WTC11 (cell line): ENCODE data around the gene SLC40A1. TPM values are rescaled to one million over a fixed set of nuclear protein-coding genes. Genes with fewer than 3 reads are reported as not detected.

Experiments
- ATAC-seq: fragments of 200-7000 bp; cut with Tn5 transposase; 2 replicates; pipeline ENCODE4 v1.10.0; 2021; ENCODE audit warnings: mild to moderate bottlenecking, moderate library complexity
- CTCF ChIA-PET: fragments of 300-600 bp; sonication (Branson Sonifier 250); formaldehyde crosslinking; loops from one replicate; lab custom pipeline; 2021; ENCODE audit warnings: antibody characterized with exemption; lab: Charles Lee
- POLR2A ChIA-PET: fragments of 350-600 bp; sonication (Branson Sonifier 250); formaldehyde crosslinking; loops from one replicate; lab custom pipeline; 2021; ENCODE audit warnings: antibody characterized with exemption; lab: Charles Lee
- DNase-seq: peaks from one replicate; pipeline ENCODE4 v3.0.0; 2021; ENCODE audit warnings: low spot score
- H3K27ac Mint-ChIP-seq: 2 replicates; pipeline ENCODE4 v1.8.0; 2021; ENCODE audit warnings: mixed read lengths
- H3K27me3 Mint-ChIP-seq: 2 replicates; pipeline ENCODE4 v1.8.0; 2021; ENCODE audit warnings: low read depth, mild to moderate bottlenecking, moderate library complexity, mixed read lengths
- H3K36me3 Mint-ChIP-seq: 2 replicates; pipeline ENCODE4 v1.8.0; 2021; ENCODE audit warnings: mixed read lengths
- H3K4me1 Mint-ChIP-seq: 2 replicates; pipeline ENCODE4 v1.8.0; 2022; ENCODE audit warnings: mixed read lengths
- H3K4me3 Mint-ChIP-seq: 2 replicates; pipeline ENCODE4 v1.8.0; 2021; ENCODE audit warnings: mild to moderate bottlenecking, moderate library complexity, mixed read lengths
- H3K9me3 Mint-ChIP-seq: 2 replicates; pipeline ENCODE4 v1.8.0; 2021; ENCODE audit warnings: mixed read lengths
- CDX4 ChIP-seq: fragments of 250-450 bp; sonication (Bioruptor Pico); IDR thresholded peaks from 2 replicates; pipeline ENCODE4 v1.9.0; 2021; ENCODE audit warnings: moderate library complexity, mild to moderate bottlenecking, inconsistent platforms, borderline replicate concordance
- CREM ChIP-seq: sonication (generic); formaldehyde crosslinking; IDR thresholded peaks from 2 replicates; pipeline ENCODE4 v1.8.1; 2022; ENCODE audit warnings: mild to moderate bottlenecking, missing genetic modification reagents, moderate library complexity
- ESRRA ChIP-seq: sonication (generic); formaldehyde crosslinking; IDR thresholded peaks from 2 replicates; pipeline ENCODE4 v1.8.1; 2022; ENCODE audit warnings: mild to moderate bottlenecking, missing genetic modification reagents, borderline replicate concordance
- ETV6 ChIP-seq: sonication (generic); formaldehyde crosslinking; IDR thresholded peaks from 2 replicates; pipeline ENCODE4 v1.8.1; 2022; ENCODE audit warnings: mild to moderate bottlenecking, missing genetic modification reagents
- IRF1 ChIP-seq: sonication (generic); formaldehyde crosslinking; IDR thresholded peaks from 2 replicates; pipeline ENCODE4 v1.8.0; 2023; ENCODE audit warnings: missing genetic modification reagents
- KAT7 ChIP-seq: sonication (generic); formaldehyde crosslinking; IDR thresholded peaks from 2 replicates; pipeline ENCODE4 v1.8.1; 2023; ENCODE audit warnings: missing genetic modification reagents, mild to moderate bottlenecking, borderline replicate concordance
- MLX ChIP-seq: sonication (generic); formaldehyde crosslinking; IDR thresholded peaks from 2 replicates; pipeline ENCODE4 v1.8.1; 2023; ENCODE audit warnings: mild to moderate bottlenecking, missing genetic modification reagents, moderate library complexity
- MXD4 ChIP-seq: fragments of 250-450 bp; sonication (Bioruptor Pico); IDR thresholded peaks from 2 replicates; pipeline ENCODE4 v1.8.0; 2021; ENCODE audit warnings: mild to moderate bottlenecking, moderate library complexity, borderline replicate concordance
- NFATC4 ChIP-seq: fragments of 250-450 bp; sonication (Bioruptor Pico); IDR thresholded peaks from 2 replicates; pipeline ENCODE4 v1.9.0; 2021; ENCODE audit warnings: mild to moderate bottlenecking
- SMAD4 ChIP-seq: sonication (generic); formaldehyde crosslinking; IDR thresholded peaks from 2 replicates; pipeline ENCODE4 v1.8.0; 2022; ENCODE audit warnings: mild to moderate bottlenecking, missing genetic modification reagents
- TEAD4 ChIP-seq: sonication (generic); formaldehyde crosslinking; IDR thresholded peaks from 2 replicates; pipeline ENCODE4 v1.8.0; 2022; ENCODE audit warnings: mild to moderate bottlenecking, missing genetic modification reagents
- ZBTB21 ChIP-seq: sonication (generic); formaldehyde crosslinking; IDR thresholded peaks from 2 replicates; pipeline ENCODE4 v1.8.1; 2023; ENCODE audit warnings: mild to moderate bottlenecking, missing genetic modification reagents, borderline replicate concordance
- ZNF121 ChIP-seq: sonication (generic); formaldehyde crosslinking; IDR thresholded peaks from 2 replicates; pipeline ENCODE4 v1.8.0; 2023; ENCODE audit warnings: missing genetic modification reagents
- ZNF232 ChIP-seq: sonication (generic); formaldehyde crosslinking; IDR thresholded peaks from 2 replicates; pipeline ENCODE4 v1.8.0; 2022; ENCODE audit warnings: mild to moderate bottlenecking, missing genetic modification reagents
- ZNF263 ChIP-seq: sonication (generic); formaldehyde crosslinking; IDR thresholded peaks from 2 replicates; pipeline ENCODE4 v1.8.1; 2022; ENCODE audit warnings: low read depth, mild to moderate bottlenecking, moderate library complexity, missing genetic modification reagents
- ZNF423 ChIP-seq: fragments of 250-450 bp; sonication (Bioruptor Pico); IDR thresholded peaks from 2 replicates; pipeline ENCODE4 v2.1.2; 2022; ENCODE audit warnings: mild to moderate bottlenecking, moderate library complexity
- total RNA-seq: library from RNA; stranded (reverse); gene quantifications from 3 replicates; pipeline ENCODE4 v1.2.3, GENCODE V29; 2021
- TF ChIP-seq, protein P1 (sequence below): sonication (generic); formaldehyde crosslinking; IDR thresholded peaks from 2 replicates; pipeline ENCODE4 v1.8.1; 2022; ENCODE audit warnings: missing genetic modification reagents, borderline replicate concordance
- TF ChIP-seq, protein P2 (sequence below): sonication (generic); formaldehyde crosslinking; IDR thresholded peaks from 2 replicates; pipeline ENCODE4 v1.8.0; 2022; ENCODE audit warnings: mild to moderate bottlenecking, missing genetic modification reagents
- TF ChIP-seq, protein P3 (sequence below): sonication (generic); formaldehyde crosslinking; IDR thresholded peaks from 2 replicates; pipeline ENCODE4 v1.8.0; 2022; ENCODE audit warnings: mild to moderate bottlenecking, missing genetic modification reagents
- TF ChIP-seq, protein P4 (sequence below): fragments of 250-450 bp; sonication (Bioruptor Pico); IDR thresholded peaks from 2 replicates; pipeline ENCODE4 v1.9.0; 2021; ENCODE audit warnings: mild to moderate bottlenecking
- TF ChIP-seq, protein P5 (sequence below): sonication (generic); formaldehyde crosslinking; IDR thresholded peaks from 2 replicates; pipeline ENCODE4 v1.8.0; 2022; ENCODE audit warnings: mild to moderate bottlenecking, missing genetic modification reagents

SLC40A1 gene
- total RNA-seq, 1 experiment from 2014 or later, result 0.57 TPM

GRCh38 chr2:189545418-189545817 is 35.2 kb downstream of the SLC40A1 start (continued):
- TF ChIP-seq, protein P1, sequence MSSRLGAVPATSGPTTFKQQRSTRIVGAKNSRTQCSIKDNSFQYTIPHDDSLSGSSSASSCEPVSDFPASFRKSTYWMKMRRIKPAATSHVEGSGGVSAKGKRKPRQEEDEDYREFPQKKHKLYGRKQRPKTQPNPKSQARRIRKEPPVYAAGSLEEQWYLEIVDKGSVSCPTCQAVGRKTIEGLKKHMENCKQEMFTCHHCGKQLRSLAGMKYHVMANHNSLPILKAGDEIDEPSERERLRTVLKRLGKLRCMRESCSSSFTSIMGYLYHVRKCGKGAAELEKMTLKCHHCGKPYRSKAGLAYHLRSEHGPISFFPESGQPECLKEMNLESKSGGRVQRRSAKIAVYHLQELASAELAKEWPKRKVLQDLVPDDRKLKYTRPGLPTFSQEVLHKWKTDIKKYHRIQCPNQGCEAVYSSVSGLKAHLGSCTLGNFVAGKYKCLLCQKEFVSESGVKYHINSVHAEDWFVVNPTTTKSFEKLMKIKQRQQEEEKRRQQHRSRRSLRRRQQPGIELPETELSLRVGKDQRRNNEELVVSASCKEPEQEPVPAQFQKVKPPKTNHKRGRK (CRISPR knock-in tag), result no peak
- no peak for TF ChIP-seq ESRRA (CRISPR knock-in tag)
- no peak for TF ChIP-seq ETV6 (CRISPR knock-in tag)
- no peak for TF ChIP-seq ZNF232 (CRISPR knock-in tag)
- TF ChIP-seq, protein P2, sequence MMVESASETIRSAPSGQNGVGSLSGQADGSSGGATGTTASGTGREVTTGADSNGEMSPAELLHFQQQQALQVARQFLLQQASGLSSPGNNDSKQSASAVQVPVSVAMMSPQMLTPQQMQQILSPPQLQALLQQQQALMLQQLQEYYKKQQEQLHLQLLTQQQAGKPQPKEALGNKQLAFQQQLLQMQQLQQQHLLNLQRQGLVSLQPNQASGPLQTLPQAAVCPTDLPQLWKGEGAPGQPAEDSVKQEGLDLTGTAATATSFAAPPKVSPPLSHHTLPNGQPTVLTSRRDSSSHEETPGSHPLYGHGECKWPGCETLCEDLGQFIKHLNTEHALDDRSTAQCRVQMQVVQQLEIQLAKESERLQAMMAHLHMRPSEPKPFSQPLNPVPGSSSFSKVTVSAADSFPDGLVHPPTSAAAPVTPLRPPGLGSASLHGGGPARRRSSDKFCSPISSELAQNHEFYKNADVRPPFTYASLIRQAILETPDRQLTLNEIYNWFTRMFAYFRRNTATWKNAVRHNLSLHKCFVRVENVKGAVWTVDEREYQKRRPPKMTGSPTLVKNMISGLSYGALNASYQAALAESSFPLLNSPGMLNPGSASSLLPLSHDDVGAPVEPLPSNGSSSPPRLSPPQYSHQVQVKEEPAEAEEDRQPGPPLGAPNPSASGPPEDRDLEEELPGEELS (CRISPR knock-in tag), result no peak
- no peak for TF ChIP-seq ZBTB21 (CRISPR knock-in tag)
- no peak for TF ChIP-seq IRF1 (CRISPR knock-in tag)
- TF ChIP-seq, protein P3, sequence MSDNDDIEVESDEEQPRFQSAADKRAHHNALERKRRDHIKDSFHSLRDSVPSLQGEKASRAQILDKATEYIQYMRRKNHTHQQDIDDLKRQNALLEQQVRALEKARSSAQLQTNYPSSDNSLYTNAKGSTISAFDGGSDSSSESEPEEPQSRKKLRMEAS, result no peak

- Mint-ChIP-seq H3K9me3 (peaks cover 4% of the 10 kb centered on the region; the same call in 1 of the 2 replicates), H3K36me3 (no peaks in the 10 kb centered on the region), H3K27me3 (no peaks in the 10 kb centered on the region), H3K4me3 (no peak overlapping the region), H3K27ac (no peak overlapping the region), H3K4me1 (peaks cover 3% of the 10 kb centered on the region; the same call in 1 of the 2 replicates)
- ATAC-seq (no peak), DNase-seq (no peak)
- TF ChIP-seq ZNF121 (CRISPR knock-in tag) (no peak), NFATC4 (CRISPR knock-in tag) (no peak), CDX4 (CRISPR knock-in tag) (no peak), KAT7 (no peak), MXD4 (no peak), SMAD4 (CRISPR knock-in tag) (no peak), CREM (CRISPR knock-in tag) (no peak), MLX (CRISPR knock-in tag) (no peak), TEAD4 (CRISPR knock-in tag) (no peak), ZNF263 (CRISPR knock-in tag) (no peak), ZNF423 (no peak)
- TF ChIP-seq, protein P4, sequence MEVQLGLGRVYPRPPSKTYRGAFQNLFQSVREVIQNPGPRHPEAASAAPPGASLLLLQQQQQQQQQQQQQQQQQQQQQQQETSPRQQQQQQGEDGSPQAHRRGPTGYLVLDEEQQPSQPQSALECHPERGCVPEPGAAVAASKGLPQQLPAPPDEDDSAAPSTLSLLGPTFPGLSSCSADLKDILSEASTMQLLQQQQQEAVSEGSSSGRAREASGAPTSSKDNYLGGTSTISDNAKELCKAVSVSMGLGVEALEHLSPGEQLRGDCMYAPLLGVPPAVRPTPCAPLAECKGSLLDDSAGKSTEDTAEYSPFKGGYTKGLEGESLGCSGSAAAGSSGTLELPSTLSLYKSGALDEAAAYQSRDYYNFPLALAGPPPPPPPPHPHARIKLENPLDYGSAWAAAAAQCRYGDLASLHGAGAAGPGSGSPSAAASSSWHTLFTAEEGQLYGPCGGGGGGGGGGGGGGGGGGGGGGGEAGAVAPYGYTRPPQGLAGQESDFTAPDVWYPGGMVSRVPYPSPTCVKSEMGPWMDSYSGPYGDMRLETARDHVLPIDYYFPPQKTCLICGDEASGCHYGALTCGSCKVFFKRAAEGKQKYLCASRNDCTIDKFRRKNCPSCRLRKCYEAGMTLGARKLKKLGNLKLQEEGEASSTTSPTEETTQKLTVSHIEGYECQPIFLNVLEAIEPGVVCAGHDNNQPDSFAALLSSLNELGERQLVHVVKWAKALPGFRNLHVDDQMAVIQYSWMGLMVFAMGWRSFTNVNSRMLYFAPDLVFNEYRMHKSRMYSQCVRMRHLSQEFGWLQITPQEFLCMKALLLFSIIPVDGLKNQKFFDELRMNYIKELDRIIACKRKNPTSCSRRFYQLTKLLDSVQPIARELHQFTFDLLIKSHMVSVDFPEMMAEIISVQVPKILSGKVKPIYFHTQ (CRISPR knock-in tag), result no peak
- TF ChIP-seq, protein P2 (CRISPR knock-in tag), result no peak
- TF ChIP-seq, protein P5, sequence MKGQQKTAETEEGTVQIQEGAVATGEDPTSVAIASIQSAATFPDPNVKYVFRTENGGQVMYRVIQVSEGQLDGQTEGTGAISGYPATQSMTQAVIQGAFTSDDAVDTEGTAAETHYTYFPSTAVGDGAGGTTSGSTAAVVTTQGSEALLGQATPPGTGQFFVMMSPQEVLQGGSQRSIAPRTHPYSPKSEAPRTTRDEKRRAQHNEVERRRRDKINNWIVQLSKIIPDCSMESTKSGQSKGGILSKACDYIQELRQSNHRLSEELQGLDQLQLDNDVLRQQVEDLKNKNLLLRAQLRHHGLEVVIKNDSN, result no peak
- ChIA-PET CTCF (no interaction called here), POLR2A (interaction anchor here (0.7 kb wide), 1 partner anchor 459 kb away, joined by 3 read pairs; no protein-coding TSS in a partner anchor)
Observed at GRCh38 chr2:189544318-189545042, 36.1 kb downstream of the SLC40A1 start.
